HG03521 (cell line): ENCODE data around the gene PWWP2B.
A peak's percentile ranks its signal among the peaks of the same experiment; 100 is the strongest.

Experiments used
- ATAC-seq: cut with Tn5 transposase; IDR thresholded peaks from one replicate; pipeline ENCODE4 v1.9.1; 2021; ENCODE audit warnings: mild to moderate bottlenecking, moderate library complexity; ENCODE audit not compliant: unreplicated experiment

The PWWP2B gene

DNA sequence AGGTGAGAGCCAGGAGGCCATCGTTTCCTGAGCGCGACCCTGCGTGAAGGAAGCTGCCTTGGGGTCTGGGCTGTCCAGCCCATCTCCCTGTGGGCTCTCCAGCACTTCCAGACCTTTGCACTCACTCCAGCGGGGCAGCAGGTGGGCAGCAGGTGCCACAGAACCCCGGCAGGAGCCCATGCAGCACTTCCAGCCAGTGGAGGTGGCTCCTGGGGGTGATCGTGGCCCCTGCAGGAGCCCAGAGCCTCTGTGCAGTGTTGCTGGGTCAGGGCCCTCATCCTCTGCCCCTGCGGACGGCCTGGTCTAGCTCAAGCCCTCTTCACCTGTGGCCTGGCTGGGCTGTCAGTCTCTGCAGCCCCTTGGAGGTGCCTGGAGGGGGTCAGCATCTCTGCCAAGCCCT is 59.9 kb downstream of the PWWP2B start:
- no peak for ATAC-seq

DNA sequence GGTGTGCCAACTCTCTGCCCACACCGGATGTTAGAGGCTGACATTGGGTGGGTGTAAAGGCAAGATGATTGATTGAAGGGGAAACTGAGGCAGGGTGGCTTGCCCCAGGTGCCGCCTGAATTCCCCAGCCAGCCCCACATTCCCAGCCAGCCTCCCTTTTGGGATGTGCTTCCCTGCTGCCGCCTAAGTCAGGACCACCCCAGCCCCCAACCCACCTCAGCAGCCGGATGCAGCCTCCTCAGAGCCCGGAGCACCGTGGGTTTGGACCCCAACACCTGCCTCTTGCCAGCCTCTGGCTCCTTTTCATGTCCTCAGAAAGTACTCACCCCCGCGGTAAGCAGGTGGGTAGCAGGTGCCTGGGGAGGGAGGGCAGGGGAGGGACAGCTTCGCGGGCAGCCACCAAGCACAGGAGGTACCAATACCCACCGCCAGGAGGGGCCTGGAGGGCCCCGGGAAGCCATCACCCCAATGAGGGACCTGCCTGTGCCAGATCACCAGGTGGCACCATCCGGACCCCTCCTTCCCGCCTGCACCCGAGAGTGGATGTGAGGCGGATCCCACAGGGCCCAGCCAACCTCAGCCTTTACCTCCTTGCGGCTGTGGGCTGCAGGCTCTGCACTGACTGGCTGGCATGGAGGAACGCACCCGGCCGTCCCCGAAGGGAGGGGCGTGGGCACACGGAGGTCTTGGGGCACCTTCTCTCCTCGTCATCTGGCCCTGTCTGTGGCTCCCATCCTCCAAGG is 60.5 kb downstream of the PWWP2B start:
- ATAC-seq = no peak

- ATAC-seq = no peak
Measured at GRCh38 chr10:132458071-132458585, 61.1 kb downstream of the PWWP2B start.

GRCh38 chr10:132458586-132459300 is 61.7 kb downstream of the PWWP2B start:
- ATAC-seq = peak; percentile 55

GRCh38 chr10:132459301-132460003 is 62.5 kb downstream of the PWWP2B start:
- ATAC-seq = no peak

GRCh38 chr10:132460071-132460470 is 63.1 kb downstream of the PWWP2B start:
- no peak for ATAC-seq

DNA sequence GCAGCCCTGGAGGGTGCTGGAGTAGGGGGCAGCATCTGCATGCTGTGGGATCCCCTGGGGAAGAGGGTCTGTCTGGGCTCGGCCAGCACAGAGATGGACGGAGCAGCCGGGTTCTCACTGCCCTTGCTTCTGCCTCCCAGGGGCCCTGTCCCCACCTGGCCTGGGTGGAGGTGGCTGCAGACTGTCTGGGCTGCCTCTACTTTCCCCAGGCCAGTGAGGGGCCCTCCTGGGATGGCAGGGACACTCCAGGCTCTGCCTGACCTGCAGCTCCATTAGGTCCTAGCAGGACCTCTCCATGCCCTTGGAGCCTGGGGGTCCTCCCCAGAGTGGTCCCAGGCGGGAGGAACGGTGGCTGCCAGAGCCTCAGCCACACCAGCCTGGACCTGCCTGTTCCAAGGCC is 63.7 kb downstream of the PWWP2B start:
- no peak for ATAC-seq

- no peak for ATAC-seq
Measured at GRCh38 chr10:132461103-132461682, 64.2 kb downstream of the PWWP2B start.

DNA sequence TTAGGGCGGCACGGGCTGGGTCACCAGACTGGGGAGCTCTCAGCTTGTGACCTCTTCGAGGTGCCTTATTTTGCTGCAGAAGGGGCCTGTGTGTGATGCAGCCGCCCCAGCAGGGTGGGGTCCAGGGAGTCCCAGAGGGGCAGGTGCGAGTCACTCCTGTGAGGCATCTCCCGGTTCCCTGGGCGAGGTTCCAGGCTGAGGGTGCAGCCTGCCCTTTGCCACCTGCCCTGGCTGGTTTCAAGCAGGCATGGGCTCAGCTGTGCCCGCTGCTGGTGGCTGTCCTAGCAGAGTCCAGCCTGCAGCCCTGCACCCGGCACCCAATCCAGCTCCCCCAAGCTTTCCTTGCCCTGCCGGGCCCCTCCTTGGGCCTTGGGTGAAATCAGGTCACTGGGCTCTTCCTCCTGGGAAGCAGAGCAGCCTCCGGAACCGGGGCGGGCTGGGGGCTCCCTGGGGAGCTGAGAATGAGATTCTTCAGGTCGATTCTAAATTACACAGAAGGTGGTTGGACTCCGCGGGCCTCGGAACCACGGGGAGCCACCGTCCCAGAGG is 64.8 kb downstream of the PWWP2B start:
- ATAC-seq = no peak

DNA sequence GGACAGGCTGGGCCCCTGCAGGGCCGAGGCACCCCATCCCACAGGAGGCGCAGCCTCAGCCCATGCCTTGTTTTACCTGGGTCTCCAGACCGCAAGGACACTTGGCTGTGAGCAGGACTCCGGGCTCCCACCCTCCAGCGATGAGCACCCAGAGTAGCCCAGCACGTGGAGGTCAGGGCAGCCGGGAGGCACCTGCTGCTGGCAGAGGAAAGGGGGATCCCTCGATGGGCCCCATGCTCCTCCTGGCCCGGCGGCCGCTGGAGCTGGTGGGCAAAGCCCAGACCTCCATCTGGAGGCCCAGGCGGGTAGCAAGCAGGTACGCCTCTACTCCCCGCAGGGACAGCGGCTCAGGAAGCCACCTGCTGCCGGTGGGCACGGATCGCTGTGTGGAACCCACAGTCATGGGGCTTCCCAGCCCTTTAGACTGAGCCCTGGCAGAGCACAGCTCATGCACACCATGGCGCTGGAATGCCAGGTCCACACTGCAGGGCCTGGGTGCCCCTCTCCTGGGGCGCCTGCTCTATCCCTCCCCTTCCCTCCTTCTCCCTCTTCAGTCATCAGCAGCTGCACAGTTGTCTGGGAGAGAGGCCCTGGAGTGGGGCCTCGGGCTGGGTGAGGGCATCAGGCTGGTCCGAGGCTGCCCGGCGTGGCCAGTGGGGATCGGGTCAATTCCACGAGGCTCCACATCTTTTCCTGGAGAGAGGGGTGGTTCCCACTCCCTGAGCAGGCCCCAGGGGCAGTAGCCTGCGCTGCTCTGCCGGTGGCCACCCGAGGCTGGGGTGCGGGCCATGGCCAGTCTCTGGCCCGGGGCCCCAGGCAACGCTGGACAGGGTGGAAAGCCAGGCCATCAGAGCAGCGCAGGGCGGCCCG is 65.7 kb downstream of the PWWP2B start:
- no peak for ATAC-seq

DNA sequence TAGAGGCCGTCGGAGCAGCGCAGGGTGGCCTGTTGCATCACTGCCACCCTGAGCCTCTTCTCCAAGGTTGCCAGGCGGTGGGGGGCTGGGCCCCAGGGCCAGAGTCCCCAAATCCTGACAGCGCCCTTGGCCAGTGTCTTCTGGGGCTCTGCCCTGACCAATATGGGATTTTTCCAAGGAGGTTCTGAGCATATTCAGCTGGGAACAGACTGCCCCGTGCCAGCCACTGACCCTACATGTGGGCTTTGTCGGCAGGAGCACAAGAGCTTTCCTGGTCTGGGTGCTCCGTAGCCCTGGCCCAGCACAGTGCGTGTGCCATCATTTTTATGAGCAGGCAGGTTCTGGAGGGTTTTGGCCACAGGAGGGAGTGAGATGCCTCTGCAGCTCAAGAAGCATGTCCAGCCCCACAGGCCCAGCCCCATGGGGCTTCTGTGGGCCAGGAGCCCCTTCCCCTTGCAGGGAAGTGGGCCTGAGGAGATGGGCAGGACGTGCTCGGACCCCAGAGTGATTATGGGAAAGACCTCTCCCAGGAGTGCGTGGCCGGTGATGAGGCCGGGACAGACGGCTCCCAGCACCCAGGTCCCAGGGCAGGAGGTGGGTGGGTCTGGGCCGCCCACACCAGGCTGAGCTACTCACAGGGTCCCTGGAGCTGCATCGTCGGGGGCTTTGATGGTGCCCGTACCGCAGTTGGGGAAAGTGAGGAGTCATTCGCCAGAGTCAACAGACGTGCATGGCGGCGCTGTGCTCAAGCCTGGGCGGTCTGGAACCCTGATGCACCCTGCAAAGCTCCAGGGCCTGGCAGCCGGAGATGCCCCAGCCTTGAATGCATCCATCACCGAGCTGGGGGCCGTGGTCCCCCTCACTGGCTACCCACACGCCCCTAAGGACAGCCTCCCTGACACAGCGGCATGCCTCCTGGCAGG is 66.6 kb downstream of the PWWP2B start:
- no peak for ATAC-seq

- ATAC-seq = no peak
Measured at GRCh38 chr10:132464256-132465192, 67.5 kb downstream of the PWWP2B start.

- no peak for ATAC-seq
Measured at GRCh38 chr10:132465193-132465888, 68.3 kb downstream of the PWWP2B start.

DNA sequence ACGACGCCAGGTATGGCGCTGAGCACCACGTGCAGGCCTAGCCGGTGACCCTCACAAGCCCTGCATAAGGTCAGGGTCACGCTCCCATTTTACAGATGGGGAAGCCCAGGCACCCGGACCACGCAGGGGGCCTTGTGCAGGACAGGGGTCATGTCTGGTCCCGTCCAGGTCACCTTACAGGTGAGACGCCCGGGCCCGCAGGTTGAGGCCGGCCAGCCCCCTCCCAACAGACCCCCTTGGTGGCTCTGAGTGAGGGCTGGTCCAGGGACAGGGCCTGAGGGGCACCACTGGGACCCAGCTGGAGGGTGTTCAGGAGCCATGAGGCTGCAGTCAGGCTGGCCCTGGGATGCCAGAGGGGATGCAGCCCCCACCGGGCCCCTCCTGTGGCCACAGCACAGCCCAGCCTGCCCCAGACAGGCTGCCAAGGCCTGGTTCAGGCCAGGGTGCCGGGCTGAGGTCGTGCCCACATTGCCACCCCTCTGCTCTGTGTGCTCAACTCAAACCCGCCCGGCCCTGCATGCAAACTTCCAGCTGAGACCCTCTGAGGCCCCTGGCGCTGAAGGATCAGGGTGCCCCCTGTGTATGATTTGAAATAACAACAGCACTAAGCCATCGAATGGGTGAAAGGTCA is 69.0 kb downstream of the PWWP2B start:
- no peak for ATAC-seq

GRCh38 chr10:132466520-132467463 is 69.8 kb downstream of the PWWP2B start:
- no peak for ATAC-seq
